K562 (cell line): ENCODE measurements around the gene TK1. TPM values are rescaled to one million over a fixed set of nuclear protein-coding genes. Genes with fewer than 3 reads are reported as not detected.
A peak's percentile ranks its signal among the peaks of the same experiment; 100 is the strongest.

Experiments
- CHAMP1 ChIP-seq: fragments of 450-650 bp; IDR thresholded peaks from 2 replicates; pipeline ENCODE4 v1.6.1; 2016; ENCODE audit warnings: mild to moderate bottlenecking
- E2F5 ChIP-seq: sonication (generic); formaldehyde crosslinking; IDR thresholded peaks from 2 replicates; pipeline ENCODE4 v1.8.0; 2022; ENCODE audit warnings: mild to moderate bottlenecking, missing genetic modification reagents
- ELK1 ChIP-seq: sonication (generic); formaldehyde crosslinking; IDR thresholded peaks from 2 replicates; pipeline ENCODE4 v1.8.1; 2022; ENCODE audit warnings: missing genetic modification reagents
- FOXO4 ChIP-seq: fragments of 450-650 bp; formaldehyde crosslinking; IDR thresholded peaks from 2 replicates; pipeline ENCODE4 v1.4.0; 2020; ENCODE audit warnings: mild to moderate bottlenecking, moderate library complexity
- FOXP1 ChIP-seq: sonication (generic); formaldehyde crosslinking; IDR thresholded peaks from 2 replicates; pipeline ENCODE4 v1.8.0; 2022; ENCODE audit warnings: mild to moderate bottlenecking, missing genetic modification reagents
- GABPB1 ChIP-seq: sonication (generic); formaldehyde crosslinking; IDR thresholded peaks from 2 replicates; pipeline ENCODE4 v1.8.0; 2022; ENCODE audit warnings: mild to moderate bottlenecking, missing genetic modification reagents
- HNRNPUL1 ChIP-seq: fragments of 200-400 bp; formaldehyde crosslinking; IDR thresholded peaks from 2 replicates; pipeline ENCODE4 v1.6.1; 2017; ENCODE audit warnings: low read length
- KDM5B ChIP-seq: fragments of 200-600 bp; sonication (generic); IDR thresholded peaks from 2 replicates; pipeline ENCODE4 v1.6.1; 2012; ENCODE audit warnings: low read depth, mild to moderate bottlenecking, moderate library complexity, low read length, control low read depth, inconsistent platforms; ENCODE audit not compliant: insufficient replicate concordance
- RBM15 ChIP-seq: fragments of 200-400 bp; formaldehyde crosslinking; IDR thresholded peaks from 2 replicates; pipeline ENCODE4 v1.6.1; 2018; ENCODE audit warnings: mild to moderate bottlenecking, low read length, moderate library complexity; ENCODE audit not compliant: insufficient read depth
- SNAPC5 ChIP-seq: fragments of 250-450 bp; sonication (Bioruptor Pico); IDR thresholded peaks from 2 replicates; pipeline ENCODE4 v1.8.0; 2021; ENCODE audit warnings: moderate library complexity, mild to moderate bottlenecking, inconsistent platforms
- SRSF1 ChIP-seq: fragments of 200-400 bp; formaldehyde crosslinking; IDR thresholded peaks from 2 replicates; pipeline ENCODE4 v1.6.1; 2017; ENCODE audit warnings: mild to moderate bottlenecking, low read depth, low read length, moderate library complexity
- ZBTB49 ChIP-seq: sonication (generic); formaldehyde crosslinking; IDR thresholded peaks from 2 replicates; pipeline ENCODE4 v1.8.0; 2022; ENCODE audit warnings: missing genetic modification reagents, mild to moderate bottlenecking, borderline replicate concordance
- ZNF280A ChIP-seq: fragments of 450-650 bp; IDR thresholded peaks from 2 replicates; pipeline ENCODE4 v1.6.1; 2018; ENCODE audit warnings: mild to moderate bottlenecking, low read depth; ENCODE audit not compliant: partially characterized antibody
- ZNF384 ChIP-seq: IDR thresholded peaks from 2 replicates; pipeline ENCODE4 v1.6.1; 2012; ENCODE audit warnings: low read depth, low read length, improper control_type of control experiment
- ZNF707 ChIP-seq: fragments of 250-450 bp; sonication (Bioruptor Pico); conservative IDR thresholded peaks from 2 replicates; pipeline ENCODE4 v1.8.0; 2022; ENCODE audit warnings: inconsistent platforms, mild to moderate bottlenecking, moderate library complexity
- polyA plus RNA-seq, 8 experiments: library from polyadenylated mRNA; depleted of rRNA in 4 of 8; stranded (reverse) in 5 of 8; unstranded in 3 of 8; fragments of >200 nt; fragmentation: Nextera tagmentation in 2 of 8; fragmentation: Illumina TruSeq in 1 of 8; extraction: Ambion mirVana in 2 of 8; extraction: Trizol in 1 of 8; gene quantifications; 2 replicates each; pipeline versions ENCODE4 v1.2.1 to v1.2.3, GENCODE V29; 2011 to 2014; ENCODE audit warnings: inconsistent platforms in 1 of 8, missing spikeins in 1 of 8
- total RNA-seq, 7 experiments: library from RNA; depleted of rRNA in 6 of 7; stranded (reverse); fragments of >200 nt in 6 of 7; fragmentation: Illumina TruSeq in 2 of 7; extraction: Trizol in 2 of 7; gene quantifications; 2 replicates each; pipeline versions ENCODE4 v1.2.1 to v1.2.3, GENCODE V29; 2011 to 2021; ENCODE audit warnings: low replicate concordance in 1 of 7

TK1 gene
- total and polyA plus RNA-seq, 9 of the 15 experiments (the other 6 are each of a cell fraction or from before 2014, with no cell fraction given): 8.4 to 280 (median 103) TPM

- TF ChIP-seq KDM5B (peak; percentile 99), GABPB1 (CRISPR knock-in tag) (peak; percentile 86), SNAPC5 (CRISPR knock-in tag) (no peak), ZBTB49 (CRISPR knock-in tag) (peak; percentile 76; the same call in 1 of the 2 replicates), FOXP1 (peak; percentile 76), HNRNPUL1 (no peak), ZNF384 (no peak), ZNF280A (no peak), CHAMP1 (no peak), SRSF1 (no peak), ELK1 (CRISPR knock-in tag) (no peak), RBM15 (no peak), ZNF707 (CRISPR knock-in tag) (no peak; the same call in 1 of the 2 replicates), E2F5 (peak; percentile 92), FOXO4 (CRISPR knock-in tag) (no peak)
Measured at GRCh38 chr17:78186692-78187595, at the start of gene TK1, which contains the start of gene AFMID (continued).
